SU-DHL-6 (cell line): Measurements from ENCODE around the gene TOM1L2.

Experiments
- EZH2phosphoT487 ChIP-seq: fragments of 200-600 bp; sonication (generic), shearing (Covaris generic); conservative IDR thresholded peaks from 2 replicates; pipeline ENCODE4 v1.6.1; 2018; ENCODE audit warnings: mild to moderate bottlenecking, antibody characterized with exemption, low read length, moderate library complexity, mixed read lengths
- TF ChIP-seq, protein P1 (sequence below): fragments of 200-600 bp; sonication (generic); IDR thresholded peaks from one replicate; pipeline ENCODE4 v1.5.1; 2017; ENCODE audit warnings: antibody characterized with exemption, mild to moderate bottlenecking, low read length, moderate library complexity; ENCODE audit not compliant: insufficient read depth, poor library complexity, severe bottlenecking

DNA sequence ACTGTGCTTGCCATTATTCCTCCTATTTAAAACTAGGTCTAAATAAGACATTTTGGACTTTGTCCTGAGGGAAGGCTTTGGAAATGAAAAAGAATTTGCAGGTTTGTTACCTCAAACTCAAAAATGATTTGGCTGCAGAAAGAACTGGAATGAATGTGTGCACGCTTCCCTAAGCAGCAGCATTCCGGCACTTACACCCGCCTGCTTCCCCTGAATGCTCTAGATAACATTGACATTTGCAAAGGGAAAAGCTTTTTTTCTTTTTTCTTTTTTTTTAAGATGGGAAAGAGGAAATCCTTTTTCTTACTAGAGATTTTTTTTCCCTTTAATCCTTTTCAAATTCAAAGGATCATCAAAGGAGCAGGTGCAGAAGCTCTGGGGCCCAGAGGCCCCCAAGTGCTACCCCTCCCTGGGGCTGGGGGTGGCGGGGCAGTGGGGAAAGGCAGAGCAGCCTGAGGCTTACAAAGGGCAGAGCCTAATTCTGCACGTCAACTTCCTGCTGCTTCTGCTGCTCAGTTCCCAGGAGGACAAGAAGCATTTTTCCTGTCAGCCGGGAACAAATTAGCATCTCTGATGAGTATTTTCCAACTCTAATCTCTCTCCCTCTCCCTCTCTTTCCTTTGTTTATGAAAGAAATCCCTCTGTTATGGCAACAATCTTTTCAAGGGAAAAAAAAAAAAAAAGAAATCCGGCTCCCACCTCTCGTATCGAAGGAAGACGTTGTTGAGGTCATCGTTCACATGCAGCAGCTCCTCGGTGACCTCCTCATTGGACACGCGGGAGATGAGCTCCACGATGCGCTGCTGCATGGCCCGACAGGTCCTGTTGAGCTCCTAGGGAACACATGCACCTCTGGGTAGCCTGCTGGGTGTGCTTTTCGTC, 103.3 kb downstream of the TOM1L2 start:
- TF ChIP-seq, protein P1, sequence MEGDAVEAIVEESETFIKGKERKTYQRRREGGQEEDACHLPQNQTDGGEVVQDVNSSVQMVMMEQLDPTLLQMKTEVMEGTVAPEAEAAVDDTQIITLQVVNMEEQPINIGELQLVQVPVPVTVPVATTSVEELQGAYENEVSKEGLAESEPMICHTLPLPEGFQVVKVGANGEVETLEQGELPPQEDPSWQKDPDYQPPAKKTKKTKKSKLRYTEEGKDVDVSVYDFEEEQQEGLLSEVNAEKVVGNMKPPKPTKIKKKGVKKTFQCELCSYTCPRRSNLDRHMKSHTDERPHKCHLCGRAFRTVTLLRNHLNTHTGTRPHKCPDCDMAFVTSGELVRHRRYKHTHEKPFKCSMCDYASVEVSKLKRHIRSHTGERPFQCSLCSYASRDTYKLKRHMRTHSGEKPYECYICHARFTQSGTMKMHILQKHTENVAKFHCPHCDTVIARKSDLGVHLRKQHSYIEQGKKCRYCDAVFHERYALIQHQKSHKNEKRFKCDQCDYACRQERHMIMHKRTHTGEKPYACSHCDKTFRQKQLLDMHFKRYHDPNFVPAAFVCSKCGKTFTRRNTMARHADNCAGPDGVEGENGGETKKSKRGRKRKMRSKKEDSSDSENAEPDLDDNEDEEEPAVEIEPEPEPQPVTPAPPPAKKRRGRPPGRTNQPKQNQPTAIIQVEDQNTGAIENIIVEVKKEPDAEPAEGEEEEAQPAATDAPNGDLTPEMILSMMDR: no peak
- no peak for TF ChIP-seq EZH2phosphoT487
